Naive thymus-derived CD4-positive, alpha-beta T cell (primary cell): ENCODE data around the gene ZNF214. TPM values are rescaled to one million over a fixed set of nuclear protein-coding genes. Genes with fewer than 3 reads are reported as not detected.

Source experiments
- ATAC-seq: fragments of 150-1000 bp; cut with Tn5 transposase; 2 replicates; pipeline ENCODE4 v1.10.0; 2021; ENCODE audit warnings: mild to moderate bottlenecking, moderate library complexity
- CTCF ChIA-PET: fragments of 350-600 bp; sonication (Branson Sonifier 250); formaldehyde crosslinking; loops from one replicate; lab custom pipeline; 2021; ENCODE audit warnings: antibody characterized with exemption; lab: Charles Lee
- POLR2A ChIA-PET: fragments of 350-600 bp; sonication (Branson Sonifier 250); formaldehyde crosslinking; loops from one replicate; lab custom pipeline; 2021; ENCODE audit warnings: antibody characterized with exemption, inconsistent platforms; lab: Charles Lee
- DNase-seq, 9 donors: peaks; one replicate each; pipeline versions ENCODE4 v3.0.0 to v3.0.0-alpha.2; 2020 to 2022; ENCODE audit warnings: mixed read lengths in 1 of 9
- H3K27ac ChIP-seq: one replicate; pipeline ENCODE4 v1.7.0; 2013; ENCODE audit warnings: mild to moderate bottlenecking, low read depth, low read length, moderate library complexity
- H3K27me3 ChIP-seq, 2 donors: one replicate each; pipeline ENCODE4 v1.7.0; 2013; ENCODE audit warnings: low read length in 2 of 2, mild to moderate bottlenecking in 2 of 2, moderate library complexity in 2 of 2; ENCODE audit not compliant: control insufficient read depth in 2 of 2, insufficient read depth in 2 of 2
- H3K36me3 ChIP-seq, 3 experiments: 1 replicate in 2 of 3; 2 replicates in 1 of 3; pipeline ENCODE4 v1.7.0; 2013; ENCODE audit warnings: low read length in 3 of 3, mild to moderate bottlenecking in 3 of 3, moderate library complexity in 1 of 3; ENCODE audit not compliant: insufficient read depth in 3 of 3, control insufficient read depth in 2 of 3
- H3K4me1 ChIP-seq, 2 donors: one replicate each; pipeline ENCODE4 v1.7.0; 2013; ENCODE audit warnings: low read length in 2 of 2, mild to moderate bottlenecking in 2 of 2, moderate library complexity in 1 of 2; ENCODE audit not compliant: control insufficient read depth in 2 of 2, insufficient read depth in 2 of 2
- H3K4me3 ChIP-seq: 2 replicates; pipeline ENCODE4 v1.7.0; 2013; ENCODE audit warnings: mild to moderate bottlenecking, low read length
- H3K9me3 ChIP-seq, 3 experiments: 1 replicate in 2 of 3; 2 replicates in 1 of 3; pipeline ENCODE4 v1.7.0; 2013; ENCODE audit warnings: low read length in 3 of 3; ENCODE audit not compliant: control insufficient read depth in 2 of 3
- H3K27ac Mint-ChIP-seq, 9 donors: one replicate each; pipeline ENCODE4 v1.8.0; 2020 to 2022; ENCODE audit warnings: mixed read lengths in 9 of 9, mild to moderate bottlenecking in 8 of 9, moderate library complexity in 5 of 9, inconsistent platforms in 2 of 9
- H3K27me3 Mint-ChIP-seq, 5 donors: one replicate each; pipeline ENCODE4 v1.8.0; 2021 to 2022; ENCODE audit warnings: mixed read lengths in 5 of 5, mild to moderate bottlenecking in 1 of 5
- H3K36me3 Mint-ChIP-seq, 5 donors: one replicate each; pipeline ENCODE4 v1.8.0; 2020 to 2022; ENCODE audit warnings: mixed read lengths in 5 of 5, mild to moderate bottlenecking in 3 of 5, inconsistent platforms in 1 of 5
- H3K4me1 Mint-ChIP-seq, 7 donors: one replicate each; pipeline ENCODE4 v1.8.0; 2020 to 2022; ENCODE audit warnings: mixed read lengths in 7 of 7, mild to moderate bottlenecking in 3 of 7, inconsistent platforms in 1 of 7
- H3K4me3 Mint-ChIP-seq, 10 donors: one replicate each; pipeline ENCODE4 v1.8.0; 2020 to 2022; ENCODE audit warnings: mild to moderate bottlenecking in 10 of 10, mixed read lengths in 10 of 10, moderate library complexity in 6 of 10, inconsistent platforms in 2 of 10
- H3K9me3 Mint-ChIP-seq, 11 donors: one replicate each; pipeline ENCODE4 v1.8.0; 2020 to 2022; ENCODE audit warnings: mixed read lengths in 11 of 11, mild to moderate bottlenecking in 4 of 11, inconsistent platforms in 1 of 11, moderate library complexity in 1 of 11
- intact Hi-C, 2 donors: fragments of 100-400 bp; cut with micrococcal nuclease; formaldehyde crosslinking; loops; one replicate each; pipeline ENCODE4 v1.15.1; 2023
- polyA plus RNA-seq, 2 donors: library from polyadenylated mRNA; unstranded; fragments of 300-500 nt; fragmentation: Illumina TruSeq; gene quantifications; one replicate each; pipeline ENCODE4 v1.2.3, GENCODE V29; 2021
- total RNA-seq, 6 experiments: library from RNA in 5 of 6; stranded (reverse) in 5 of 6; gene quantifications; 1 replicate in 5 of 6; 2 replicates in 1 of 6; pipeline ENCODE4 v1.2.3 and lab custom pipeline; 2021 to 2026

Gene ZNF214
- total and polyA plus RNA-seq, 7 experiments from 2014 or later = not detected

GRCh38 chr11:7019500-7020182 lies 505 bp downstream of the ZNF214 start:
- no peak overlapping the region for H3K27ac Mint-ChIP-seq
- intact Hi-C loops = no loop called here
- H3K27ac ChIP-seq = no peak overlapping the region
- H3K4me1 ChIP-seq = no peaks in the 10 kb centered on the region
- no peak for DNase-seq
- H3K4me1 Mint-ChIP-seq = peaks cover 0 to 13% (median 6%) of the 10 kb centered on the region in 7 donors
- H3K9me3 ChIP-seq = no peaks in the 10 kb centered on the region
- no peak overlapping the region for H3K4me3 ChIP-seq
- H3K4me3 Mint-ChIP-seq = peak overlapping the region in 6 of 10 donors; percentile 14 to 72 (median 60)
- POLR2A ChIA-PET = no interaction called here
- H3K36me3 ChIP-seq = no peaks in the 10 kb centered on the region
- ATAC-seq = no peak
- H3K27me3 Mint-ChIP-seq = peaks cover 37 to 43% (median 37%) of the 10 kb centered on the region in 5 donors
- CTCF ChIA-PET = no interaction called here
- no peaks in the 10 kb centered on the region for H3K27me3 ChIP-seq
- peaks cover 0 to 3% (median 0%) of the 10 kb centered on the region in 5 donors for H3K36me3 Mint-ChIP-seq
- H3K9me3 Mint-ChIP-seq = peaks cover 0 to 4% (median 0%) of the 10 kb centered on the region in 11 donors

DNA sequence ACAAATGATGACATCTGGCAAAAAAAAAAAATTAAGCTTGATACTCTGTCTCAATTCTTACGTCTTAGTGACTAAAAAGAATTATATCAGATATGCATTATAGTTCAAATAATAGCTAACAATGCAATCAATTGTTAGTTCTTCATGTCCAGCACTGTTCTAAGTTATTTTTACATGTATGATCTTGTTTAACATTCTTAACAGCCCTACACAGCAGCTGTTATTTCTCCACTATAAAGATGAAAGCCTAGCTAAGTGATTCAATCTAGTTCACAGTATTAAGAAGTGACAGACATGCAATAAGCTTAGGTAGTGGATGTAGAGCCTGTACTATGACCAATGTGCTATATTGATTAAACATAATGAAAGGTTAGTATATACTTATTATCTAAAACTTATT lies 4.1 kb downstream of the ZNF214 start:
- H3K9me3 Mint-ChIP-seq = peaks cover 0 to 4% (median 0%) of the 10 kb centered on the region in 11 donors
- ChIA-PET CTCF (interaction anchor here (0.6 kb wide), 1 partner anchor 123 kb away, joined by 4 read pairs; no protein-coding TSS in a partner anchor), POLR2A (no interaction called here)
- DNase-seq = no peak
- Histone ChIP-seq H3K4me3 (no peak overlapping the region), H3K36me3 (no peaks in the 10 kb centered on the region), H3K27ac (no peak overlapping the region), H3K9me3 (no peaks in the 10 kb centered on the region), H3K4me1 (no peaks in the 10 kb centered on the region), H3K27me3 (no peaks in the 10 kb centered on the region)
- H3K4me3 Mint-ChIP-seq = no peak overlapping the region
- H3K27me3 Mint-ChIP-seq = peaks cover 22 to 37% (median 28%) of the 10 kb centered on the region in 5 donors
- intact Hi-C loops = no loop called here
- no peak overlapping the region for H3K27ac Mint-ChIP-seq
- peaks cover 0 to 3% (median 0%) of the 10 kb centered on the region in 5 donors for H3K36me3 Mint-ChIP-seq
- peaks cover 0 to 12% (median 6%) of the 10 kb centered on the region in 7 donors for H3K4me1 Mint-ChIP-seq
- ATAC-seq = no peak

DNA sequence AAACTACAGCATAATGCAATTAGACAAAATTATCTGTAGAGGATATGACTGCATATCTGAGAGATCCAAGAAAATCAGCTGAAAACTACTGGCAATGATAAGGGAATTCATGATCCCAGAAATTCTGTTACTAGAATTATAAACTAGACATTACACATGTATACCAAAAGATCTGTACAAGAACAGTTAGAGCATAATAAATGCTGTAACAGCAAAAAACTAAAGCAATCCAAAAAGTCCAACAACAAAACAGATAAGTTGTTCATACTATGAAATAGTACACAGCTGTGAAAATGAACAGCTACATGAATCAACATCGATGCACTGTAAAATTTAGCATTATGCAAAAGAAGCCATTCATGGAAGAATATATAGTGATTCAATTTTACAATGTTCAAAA lies 6.0 kb downstream of the ZNF214 start:
- no peaks in the 10 kb centered on the region for H3K9me3 ChIP-seq
- Mint-ChIP-seq H3K9me3 (peaks cover 0 to 4% (median 0%) of the 10 kb centered on the region in 11 donors), H3K4me1 (no peaks in the 10 kb centered on the region), H3K4me3 (no peak overlapping the region), H3K27ac (no peak overlapping the region), H3K36me3 (peaks cover 0 to 3% (median 0%) of the 10 kb centered on the region in 5 donors), H3K27me3 (peaks cover 6 to 35% (median 11%) of the 10 kb centered on the region in 5 donors)
- DNase-seq (no peak), ATAC-seq (no peak)
- no peak overlapping the region for H3K27ac ChIP-seq
- no peak overlapping the region for H3K4me3 ChIP-seq
- no peaks in the 10 kb centered on the region for H3K27me3 ChIP-seq
- no peaks in the 10 kb centered on the region for H3K36me3 ChIP-seq
- intact Hi-C loops = no loop called here
- no peaks in the 10 kb centered on the region for H3K4me1 ChIP-seq
- POLR2A ChIA-PET = no interaction called here
- CTCF ChIA-PET = no interaction called here

DNA sequence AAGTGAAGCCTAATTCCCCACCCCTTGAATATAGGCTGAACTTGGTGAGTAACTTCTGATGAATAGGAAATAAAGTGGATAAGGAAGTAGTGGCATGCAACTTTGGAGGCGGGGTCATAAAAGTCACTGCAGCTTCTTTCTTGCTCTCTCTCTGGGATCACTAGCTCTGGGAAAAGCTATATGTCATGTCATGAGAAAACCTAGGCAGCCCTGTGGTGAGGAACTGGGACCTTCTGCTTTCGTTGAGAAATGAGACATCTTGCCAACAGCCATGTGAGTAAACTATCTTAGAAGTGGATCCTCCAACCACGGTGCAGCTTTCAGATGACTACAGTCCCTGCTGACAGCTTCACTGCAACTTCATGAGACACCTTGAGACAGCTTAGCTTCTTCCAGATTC lies 15.7 kb downstream of the ZNF214 start:
- no peak for DNase-seq
- peaks cover 5 to 52% (median 37%) of the 10 kb centered on the region in 5 donors for H3K27me3 Mint-ChIP-seq
- H3K36me3 ChIP-seq = no peaks in the 10 kb centered on the region
- no peaks in the 10 kb centered on the region for H3K36me3 Mint-ChIP-seq
- no peak overlapping the region for H3K27ac ChIP-seq
- H3K4me3 Mint-ChIP-seq = no peak overlapping the region
- ChIA-PET POLR2A (no interaction called here), CTCF (no interaction called here)
- no peaks in the 10 kb centered on the region for H3K4me1 Mint-ChIP-seq
- no peaks in the 10 kb centered on the region for H3K4me1 ChIP-seq
- H3K9me3 Mint-ChIP-seq = no peaks in the 10 kb centered on the region
- ATAC-seq = peak; percentile 36
- H3K27ac Mint-ChIP-seq = no peak overlapping the region
- intact Hi-C loops = no loop called here
- H3K27me3 ChIP-seq = no peaks in the 10 kb centered on the region
- H3K4me3 ChIP-seq = no peak overlapping the region
- H3K9me3 ChIP-seq = no peaks in the 10 kb centered on the region

DNA sequence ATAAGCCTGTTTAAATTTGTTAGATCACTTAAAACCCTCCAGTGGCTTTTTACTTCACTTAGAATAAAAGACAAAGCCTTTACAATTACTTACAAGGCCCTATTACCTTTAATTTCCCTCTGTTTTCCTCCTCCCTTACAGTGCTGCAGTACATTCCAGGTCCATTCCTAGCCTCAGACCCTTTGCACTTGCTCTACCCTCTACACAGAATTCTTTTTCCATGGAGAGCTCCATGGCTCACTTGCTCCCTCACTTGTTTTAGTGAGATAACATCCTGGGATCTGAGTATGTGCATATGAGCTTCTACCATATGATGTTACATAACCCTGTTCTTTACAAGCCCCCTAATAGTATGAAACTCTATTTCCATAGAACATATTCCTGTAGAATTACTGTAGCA lies 24.4 kb downstream of the ZNF214 start:
- Histone ChIP-seq H3K27me3 (no peaks in the 10 kb centered on the region), H3K4me3 (no peak overlapping the region), H3K27ac (no peak overlapping the region), H3K9me3 (no peaks in the 10 kb centered on the region), H3K4me1 (no peaks in the 10 kb centered on the region), H3K36me3 (no peaks in the 10 kb centered on the region)
- H3K4me1 Mint-ChIP-seq = no peaks in the 10 kb centered on the region
- H3K4me3 Mint-ChIP-seq = no peak overlapping the region
- no peaks in the 10 kb centered on the region for H3K36me3 Mint-ChIP-seq
- H3K9me3 Mint-ChIP-seq = no peaks in the 10 kb centered on the region
- ChIA-PET POLR2A (no interaction called here), CTCF (no interaction called here)
- H3K27me3 Mint-ChIP-seq = peaks cover 7 to 20% (median 19%) of the 10 kb centered on the region in 5 donors
- ATAC-seq (no peak), DNase-seq (no peak)
- intact Hi-C loops = no loop called here
- H3K27ac Mint-ChIP-seq = no peak overlapping the region

DNA sequence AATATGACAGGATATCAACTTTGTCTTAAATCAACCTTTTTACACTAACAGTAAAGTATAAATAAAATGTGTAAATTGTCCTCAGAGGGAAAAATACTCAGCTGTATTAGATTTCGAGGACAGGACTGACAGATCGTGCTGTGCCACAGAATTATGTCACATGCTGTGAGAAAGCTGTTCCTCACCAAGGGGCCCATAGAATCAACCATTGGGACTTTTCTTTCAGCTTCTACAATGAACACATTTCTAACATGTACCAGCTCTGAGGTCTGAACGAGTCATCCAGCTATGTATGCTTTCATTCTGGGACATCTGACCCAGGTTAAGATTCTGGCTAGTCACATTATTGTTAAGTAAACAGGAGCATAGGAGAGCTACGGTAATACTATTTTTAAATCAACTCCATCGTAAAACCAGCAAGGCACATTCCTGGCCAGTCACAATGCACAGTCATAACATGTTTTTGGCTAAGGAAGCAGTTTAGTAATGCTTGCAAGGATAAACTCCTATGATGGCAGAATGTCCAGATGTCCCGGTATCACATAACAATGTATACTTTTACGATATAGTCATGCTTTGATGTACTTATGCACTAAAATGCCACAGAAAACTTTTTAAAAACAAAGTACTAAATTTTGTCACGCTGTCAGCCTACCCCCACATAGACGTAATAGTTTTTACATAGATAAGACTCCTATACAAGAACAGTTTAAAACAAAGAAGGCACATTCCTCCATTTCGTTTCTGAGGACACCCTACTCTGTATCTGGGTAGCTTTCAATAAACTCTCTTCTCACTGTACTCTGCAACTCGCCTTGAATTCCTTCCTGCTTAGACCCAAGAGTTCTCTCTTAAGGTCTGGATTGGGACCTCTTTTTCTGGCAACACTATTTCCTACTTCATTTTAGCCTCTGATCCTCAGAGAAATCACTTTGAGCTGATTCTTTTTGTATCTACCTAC lies 27.4 kb downstream of the ZNF214 start:
- no peaks in the 10 kb centered on the region for H3K9me3 Mint-ChIP-seq
- H3K27ac Mint-ChIP-seq = no peak overlapping the region
- peaks cover 0 to 7% (median under 1%) of the 10 kb centered on the region in 5 donors for H3K27me3 Mint-ChIP-seq
- Histone ChIP-seq H3K36me3 (no peaks in the 10 kb centered on the region), H3K9me3 (no peaks in the 10 kb centered on the region), H3K27me3 (no peaks in the 10 kb centered on the region), H3K4me1 (no peaks in the 10 kb centered on the region), H3K4me3 (no peak overlapping the region), H3K27ac (no peak overlapping the region)
- no peak for ATAC-seq
- DNase-seq = no peak
- ChIA-PET CTCF (no interaction called here), POLR2A (no interaction called here)
- no peaks in the 10 kb centered on the region for H3K36me3 Mint-ChIP-seq
- no peak overlapping the region for H3K4me3 Mint-ChIP-seq
- intact Hi-C loops = no loop called here
- no peaks in the 10 kb centered on the region for H3K4me1 Mint-ChIP-seq
